GM19455 (cell line): ENCODE results near the gene FCN1.

Experiments used
- ATAC-seq: cut with Tn5 transposase; IDR thresholded peaks from one replicate; pipeline ENCODE4 v1.9.1; 2021; ENCODE audit not compliant: unreplicated experiment

FCN1 gene

DNA sequence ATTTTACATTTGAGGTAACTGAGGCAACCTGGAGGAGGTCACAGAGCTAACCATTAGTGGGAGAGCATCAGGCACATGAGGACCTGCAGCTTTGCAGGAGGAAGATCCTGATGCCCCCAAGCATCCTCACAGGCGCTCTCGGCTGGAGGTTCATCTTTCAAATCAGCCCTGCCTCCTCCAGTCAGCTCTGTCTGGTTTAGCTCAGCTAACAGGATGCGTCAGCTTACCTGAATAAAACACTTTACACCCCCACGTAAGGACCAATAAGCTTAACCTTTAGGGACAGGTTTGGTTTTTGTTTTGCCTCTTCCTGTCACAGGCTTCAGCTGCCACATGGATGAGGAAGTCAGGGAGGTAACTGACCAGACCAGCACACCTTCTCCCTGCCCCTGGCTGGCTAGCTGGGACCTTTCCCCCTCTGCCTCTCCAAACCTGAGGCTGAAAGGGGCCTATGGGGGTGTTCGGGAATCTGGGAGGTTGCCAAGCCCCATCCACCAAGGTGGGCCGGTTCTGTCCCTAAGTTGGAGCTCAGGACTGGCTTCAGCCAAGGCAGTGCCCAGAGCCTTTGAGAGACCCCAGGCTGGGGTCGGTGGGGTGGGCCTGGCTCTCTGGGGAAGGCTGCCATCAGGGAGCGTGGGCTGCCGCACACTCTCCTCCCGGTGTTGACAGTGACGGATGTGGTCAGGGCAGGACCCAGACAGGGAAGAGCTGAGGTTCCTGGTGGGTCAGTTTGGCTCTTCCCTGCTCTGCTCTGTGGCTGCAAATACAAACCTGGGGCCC is 20.0 kb upstream of the FCN1 start:
- no peak for ATAC-seq

DNA sequence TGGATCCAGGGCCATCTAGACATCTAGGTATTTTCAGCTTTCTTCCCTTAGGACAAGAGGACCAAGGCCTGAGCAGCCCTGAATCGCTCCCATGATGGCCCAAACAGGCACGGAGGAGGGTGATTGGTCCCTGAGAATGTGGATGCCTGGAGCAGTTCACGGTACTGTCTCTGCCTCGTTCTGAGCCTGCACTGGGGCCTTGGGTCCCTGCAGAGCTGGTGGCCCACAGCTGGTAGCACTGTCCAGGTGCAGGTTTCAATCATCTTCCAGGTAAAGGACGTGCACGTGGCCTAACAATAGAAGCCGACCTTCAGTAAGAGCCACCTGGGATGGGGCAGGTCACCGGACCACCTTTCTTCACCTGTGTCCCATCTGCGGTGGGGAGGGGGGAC is 19.4 kb upstream of the FCN1 start:
- no peak for ATAC-seq

DNA sequence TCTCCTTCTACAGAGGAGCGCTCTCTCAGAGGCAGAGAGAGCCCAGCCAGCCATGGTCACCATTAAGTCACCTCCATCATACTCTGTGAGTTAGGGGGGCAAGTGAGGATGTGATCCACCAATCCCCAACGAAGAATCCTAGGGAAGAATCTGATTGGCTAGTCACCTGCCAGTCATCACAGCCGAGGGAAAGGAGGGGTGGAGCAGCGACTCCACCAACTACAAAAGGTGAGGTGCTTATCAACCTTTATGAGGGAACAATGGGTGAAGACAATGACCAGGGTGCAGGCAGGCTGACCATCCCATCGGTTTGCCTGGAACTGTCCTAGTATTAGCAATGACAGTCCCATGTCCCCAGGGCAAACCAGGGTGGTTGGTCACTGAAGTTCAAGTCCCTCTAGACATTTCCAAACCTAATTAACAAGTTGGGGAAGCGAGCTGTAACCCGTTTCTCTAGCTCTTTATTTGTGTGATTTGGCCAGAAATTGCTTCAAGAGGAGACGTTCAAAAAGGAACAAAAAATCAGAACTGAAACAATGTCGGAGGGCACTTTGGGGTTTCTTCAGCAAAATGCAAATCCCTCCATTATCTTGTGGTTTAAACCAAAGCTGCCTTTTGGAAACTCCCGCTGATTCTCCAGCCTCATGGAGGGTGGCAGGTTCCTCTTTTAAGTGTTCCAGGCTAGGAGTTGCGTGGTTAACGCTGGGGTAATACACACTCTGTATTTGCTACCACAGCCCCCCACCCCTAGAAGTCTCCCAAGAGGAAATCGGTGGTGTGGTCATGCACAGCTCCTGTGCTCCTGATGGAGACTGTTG is 18.8 kb upstream of the FCN1 start:
- no peak for ATAC-seq

DNA sequence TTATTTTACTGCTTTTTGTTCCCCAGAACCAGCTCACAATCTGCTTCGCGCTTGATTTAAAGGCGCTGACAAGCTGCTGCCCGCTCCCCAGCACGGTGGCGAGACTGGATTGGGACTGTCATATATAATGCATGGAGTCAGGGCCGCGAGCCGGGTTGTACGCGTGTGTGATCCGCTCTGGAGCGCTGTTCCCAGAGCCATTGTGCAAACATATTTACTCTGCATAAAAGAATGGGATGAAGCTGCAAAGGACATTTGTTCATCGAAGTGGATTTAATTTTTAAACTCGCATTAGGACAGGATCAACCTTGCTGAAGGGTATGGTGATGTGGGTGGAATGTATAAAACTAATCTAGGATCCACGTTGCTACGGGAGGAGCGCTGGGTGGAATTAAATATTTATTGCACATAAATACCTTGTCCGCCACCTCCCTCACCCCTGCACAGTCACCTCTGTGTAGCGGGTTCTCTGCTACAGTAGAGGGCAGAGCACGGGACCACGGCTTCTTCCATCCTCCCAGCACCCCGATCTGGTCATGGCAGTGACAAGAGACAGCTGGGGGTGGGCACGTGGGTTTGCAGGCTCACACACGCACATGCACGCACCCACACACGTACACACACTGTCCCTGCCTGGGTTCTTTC is 18.1 kb upstream of the FCN1 start:
- no peak for ATAC-seq

DNA sequence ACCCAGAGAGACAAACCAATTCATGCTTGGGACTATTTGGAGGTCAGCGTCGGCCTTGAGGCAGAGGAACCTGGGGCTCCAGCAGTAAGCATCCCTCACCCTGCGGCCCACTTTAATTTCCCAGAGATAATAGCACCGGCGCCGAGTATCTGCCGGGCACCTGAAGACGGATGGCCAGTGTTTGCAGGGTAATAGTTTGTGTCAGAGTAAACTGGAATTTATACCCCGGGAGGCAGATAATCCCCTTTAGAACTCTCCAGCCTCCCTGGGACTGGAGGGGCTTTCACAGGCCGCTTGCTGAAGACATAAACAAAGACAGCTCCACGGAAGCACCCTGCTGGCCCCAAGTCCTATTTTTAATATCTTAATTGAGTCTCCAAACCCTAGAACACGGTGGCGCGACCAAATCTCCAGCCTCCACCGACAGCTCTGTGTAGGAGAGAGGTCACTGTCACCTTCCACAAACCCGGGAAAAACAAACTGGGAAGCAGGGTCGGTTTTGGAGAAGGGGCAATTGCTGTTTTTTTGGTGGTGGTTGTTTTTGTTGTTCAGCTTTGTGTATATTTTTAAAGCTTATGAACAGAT is 17.4 kb upstream of the FCN1 start:
- ATAC-seq: no peak

DNA sequence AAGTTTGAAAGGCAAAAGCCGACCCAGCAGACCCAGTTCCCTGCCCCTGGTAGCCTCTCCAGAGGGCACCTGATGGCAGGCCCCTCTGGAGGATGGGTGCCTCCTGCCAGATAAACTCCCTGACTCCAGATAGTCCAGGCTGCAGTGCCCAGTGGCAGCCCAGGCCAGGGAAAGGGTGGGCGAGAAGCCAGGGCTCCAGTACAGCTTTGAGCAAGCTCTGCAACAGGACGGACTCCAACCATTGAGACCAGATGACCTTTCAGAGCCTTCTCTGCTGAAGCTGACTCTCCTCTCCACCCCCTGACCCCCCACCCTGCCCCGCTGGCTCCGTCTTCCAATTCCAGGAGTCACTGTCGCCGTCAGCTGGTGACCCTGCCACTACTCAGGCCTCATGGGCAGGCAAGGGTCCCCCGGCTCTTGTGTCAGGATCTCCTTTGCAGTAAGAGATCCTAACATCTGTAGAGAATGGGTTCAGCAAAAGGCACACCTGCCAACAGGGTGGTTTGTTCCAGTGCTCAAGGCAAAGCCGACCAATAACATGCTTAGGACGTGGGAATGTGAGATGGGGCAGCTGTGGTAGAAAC is 15.5 kb upstream of the FCN1 start:
- ATAC-seq: no peak

DNA sequence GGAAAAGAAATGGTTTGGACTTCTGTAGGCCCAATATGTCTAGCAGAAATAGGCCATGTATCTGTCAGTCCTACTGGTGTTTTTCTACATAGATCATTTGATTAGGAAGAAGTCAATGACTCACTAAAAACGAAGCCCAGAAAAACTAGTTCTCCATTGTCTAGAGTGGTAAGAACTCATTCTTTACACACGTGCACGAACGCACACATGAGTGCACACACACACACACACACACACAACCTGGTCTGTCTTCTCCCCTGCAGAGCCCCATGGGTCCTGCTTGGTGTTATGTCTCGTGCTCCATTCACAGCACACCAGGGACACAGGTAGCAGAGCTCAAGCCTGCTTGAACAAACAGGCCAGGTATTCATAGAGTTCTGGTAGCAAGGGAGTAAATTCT is 14.9 kb upstream of the FCN1 start:
- ATAC-seq: no peak

DNA sequence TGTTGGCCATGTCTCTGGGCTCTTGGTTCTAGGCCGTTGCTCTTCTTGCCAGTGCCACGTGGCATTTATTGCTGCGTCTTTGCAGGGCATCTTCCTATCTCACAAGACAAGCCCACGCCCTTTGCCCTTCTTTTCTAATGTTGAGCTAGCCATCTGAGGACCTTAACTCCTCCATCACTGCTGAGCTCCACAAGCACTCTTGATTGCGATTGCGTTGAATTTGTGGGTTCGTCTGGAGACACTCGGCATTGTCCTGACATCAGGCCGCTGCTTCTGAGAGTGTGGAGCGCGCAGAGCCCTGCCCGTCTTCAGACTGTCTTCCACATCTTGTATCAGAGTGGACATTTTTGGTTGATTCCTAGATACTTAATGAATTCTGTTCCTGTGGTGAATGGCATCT is 14.5 kb upstream of the FCN1 start:
- no peak for ATAC-seq

DNA sequence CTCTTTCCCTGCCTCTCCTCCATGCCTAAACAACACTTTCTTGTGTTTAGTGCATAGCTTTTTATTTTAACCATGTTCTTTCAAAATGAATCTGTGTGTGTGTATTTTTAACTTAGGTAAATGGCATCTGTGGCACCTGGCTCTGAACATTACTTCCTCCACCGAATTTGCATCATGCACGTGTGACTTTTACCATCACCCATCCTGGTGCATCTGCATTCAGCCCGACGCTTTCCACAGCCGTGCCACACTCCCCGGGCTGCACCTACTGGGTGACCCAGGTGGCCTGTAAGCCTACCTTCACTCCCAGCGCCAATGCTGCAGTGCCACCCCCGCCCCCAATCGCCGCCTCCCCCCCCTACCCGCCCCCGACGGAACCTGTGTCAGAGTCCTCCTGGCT is 12.7 kb upstream of the FCN1 start:
- ATAC-seq: peak; percentile 47

DNA sequence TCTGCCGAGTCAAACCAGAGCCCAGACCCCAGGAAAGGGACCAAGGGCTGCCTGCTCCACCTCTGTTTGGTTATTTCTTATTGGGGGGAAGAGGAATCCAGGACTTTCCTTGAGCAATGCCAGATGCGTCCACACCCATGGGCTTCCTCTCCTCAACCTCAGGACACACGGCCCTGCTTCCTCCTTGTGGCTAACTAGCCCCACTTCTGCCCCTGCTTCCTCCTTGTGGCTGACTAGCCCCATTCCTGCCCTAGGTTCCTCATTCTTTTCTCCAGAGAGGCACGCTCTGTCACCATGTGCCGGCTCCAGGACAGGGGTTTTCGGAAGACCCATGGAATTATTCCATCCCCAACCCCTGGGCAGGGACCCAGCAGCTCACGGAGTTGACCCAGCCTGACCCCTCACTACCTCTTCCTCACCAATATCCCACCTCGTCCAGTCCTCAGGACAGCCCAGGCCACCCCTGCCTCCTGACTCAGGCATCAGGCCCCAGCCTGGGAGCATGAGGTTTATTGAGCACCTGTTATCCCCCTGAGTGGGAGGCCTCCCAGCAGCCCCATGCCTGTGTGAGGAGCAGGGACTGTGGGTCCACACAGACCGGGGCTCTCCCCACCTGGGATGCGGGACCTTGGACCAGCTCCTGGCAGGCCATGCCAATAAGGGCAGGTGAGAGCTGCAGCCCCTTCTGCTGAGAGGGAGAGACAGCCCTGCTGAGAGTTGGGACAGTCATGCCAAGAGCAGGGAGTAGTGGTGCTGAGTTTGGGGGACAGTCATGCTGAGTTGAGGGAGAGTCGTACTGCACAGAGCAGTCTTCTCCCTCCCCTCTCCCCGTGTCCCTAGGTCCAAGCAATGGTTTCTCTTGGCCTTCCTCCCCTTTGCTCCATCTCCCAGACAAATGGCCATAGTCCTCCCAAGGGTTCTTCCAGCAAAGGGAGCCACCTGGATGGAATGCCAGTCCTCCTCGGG is 11.8 kb upstream of the FCN1 start:
- no peak for ATAC-seq

DNA sequence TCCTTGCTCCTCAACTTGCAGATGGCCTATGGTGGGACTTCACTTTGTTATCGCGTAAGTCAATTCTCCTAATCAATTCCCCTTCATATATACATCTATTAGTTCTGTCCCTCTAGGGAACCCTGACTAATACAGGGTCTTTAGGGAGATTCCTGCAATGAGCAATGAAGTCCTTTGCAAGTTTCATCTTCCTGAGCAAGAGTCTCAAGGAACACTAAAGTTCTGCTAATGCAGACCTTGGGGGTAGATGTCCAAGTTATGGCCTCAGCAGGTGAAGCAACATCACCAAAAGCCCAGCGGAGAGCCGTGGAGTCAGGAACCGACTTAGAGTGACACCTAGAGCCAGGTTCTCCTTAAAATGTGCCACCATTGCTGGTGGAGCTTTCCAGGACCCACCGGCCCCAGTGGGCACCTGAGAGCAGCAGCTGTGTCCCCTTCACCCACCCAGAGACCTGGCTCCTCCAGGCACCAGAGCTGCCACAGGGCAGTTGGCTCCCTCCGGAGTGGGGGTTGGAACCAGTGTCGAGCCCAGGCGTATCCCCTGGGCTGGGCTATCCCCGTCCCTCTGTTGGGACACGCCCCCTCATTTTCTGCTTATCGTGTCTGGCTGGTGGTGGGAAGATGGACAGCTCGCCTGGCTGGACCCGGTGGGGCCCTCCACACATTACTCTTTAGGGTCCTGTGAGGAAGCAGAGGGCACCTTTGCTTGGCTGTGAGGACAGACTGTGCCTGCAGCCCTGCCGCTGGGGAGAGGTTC is 10.9 kb upstream of the FCN1 start:
- ATAC-seq: no peak

DNA sequence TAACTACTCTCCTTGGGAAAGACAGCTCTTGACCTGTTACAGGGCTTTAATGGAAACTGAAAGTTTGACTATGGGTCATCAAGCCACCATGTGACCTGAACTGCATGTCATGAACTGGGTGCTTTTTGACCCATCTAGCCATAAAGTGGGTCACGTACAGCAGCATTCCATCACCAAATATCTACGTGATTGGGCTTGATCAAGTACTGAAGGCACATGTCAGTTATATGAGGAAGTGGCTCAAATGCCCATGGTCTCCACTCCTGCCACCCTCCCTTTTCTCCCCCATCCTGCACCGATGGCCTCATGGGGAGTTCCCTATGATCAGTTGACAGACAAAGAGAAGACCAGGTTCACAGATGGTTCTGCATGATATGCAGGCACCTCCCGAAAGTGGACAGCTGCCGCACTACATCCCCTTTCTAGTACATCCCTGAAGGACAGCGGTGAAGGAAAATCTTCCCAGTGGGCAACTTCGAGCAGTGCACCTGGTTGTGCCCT is 7.3 kb upstream of the FCN1 start:
- no peak for ATAC-seq

DNA sequence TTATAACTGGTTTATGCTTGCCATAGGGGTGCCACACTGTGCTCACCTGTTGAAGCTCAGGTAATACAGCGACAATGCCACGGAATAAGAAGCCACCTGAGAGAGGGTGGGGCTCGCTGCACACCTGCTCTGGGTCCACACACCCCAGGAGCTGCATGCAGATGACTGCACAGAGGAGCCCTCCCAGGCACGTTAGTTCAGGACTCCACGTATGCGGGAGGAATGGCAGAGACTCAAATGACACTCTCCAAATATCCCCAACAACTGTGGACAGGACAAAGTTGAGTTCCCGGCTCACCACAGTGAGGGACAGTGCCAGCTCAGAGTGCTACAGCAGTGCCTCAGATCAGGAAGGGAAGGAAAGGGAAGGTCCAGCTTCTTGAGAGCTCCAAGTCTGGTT is 5.8 kb upstream of the FCN1 start:
- no peak for ATAC-seq

DNA sequence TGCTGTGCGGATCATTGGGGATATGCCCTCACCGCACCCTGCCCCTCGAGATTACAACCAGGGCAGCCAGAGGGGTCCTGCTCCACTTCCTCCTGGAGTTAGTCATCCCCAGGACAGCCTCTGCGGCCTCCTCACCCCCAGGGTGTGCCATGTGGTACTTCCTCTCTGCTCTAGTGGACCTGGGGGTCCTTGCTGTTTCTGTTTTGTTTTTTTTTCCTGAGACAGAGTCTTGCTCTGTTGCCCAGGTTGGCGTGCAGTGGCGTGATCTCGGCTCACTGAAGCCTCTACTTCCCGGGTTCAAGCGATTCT is 5.2 kb upstream of the FCN1 start:
- no peak for ATAC-seq

DNA sequence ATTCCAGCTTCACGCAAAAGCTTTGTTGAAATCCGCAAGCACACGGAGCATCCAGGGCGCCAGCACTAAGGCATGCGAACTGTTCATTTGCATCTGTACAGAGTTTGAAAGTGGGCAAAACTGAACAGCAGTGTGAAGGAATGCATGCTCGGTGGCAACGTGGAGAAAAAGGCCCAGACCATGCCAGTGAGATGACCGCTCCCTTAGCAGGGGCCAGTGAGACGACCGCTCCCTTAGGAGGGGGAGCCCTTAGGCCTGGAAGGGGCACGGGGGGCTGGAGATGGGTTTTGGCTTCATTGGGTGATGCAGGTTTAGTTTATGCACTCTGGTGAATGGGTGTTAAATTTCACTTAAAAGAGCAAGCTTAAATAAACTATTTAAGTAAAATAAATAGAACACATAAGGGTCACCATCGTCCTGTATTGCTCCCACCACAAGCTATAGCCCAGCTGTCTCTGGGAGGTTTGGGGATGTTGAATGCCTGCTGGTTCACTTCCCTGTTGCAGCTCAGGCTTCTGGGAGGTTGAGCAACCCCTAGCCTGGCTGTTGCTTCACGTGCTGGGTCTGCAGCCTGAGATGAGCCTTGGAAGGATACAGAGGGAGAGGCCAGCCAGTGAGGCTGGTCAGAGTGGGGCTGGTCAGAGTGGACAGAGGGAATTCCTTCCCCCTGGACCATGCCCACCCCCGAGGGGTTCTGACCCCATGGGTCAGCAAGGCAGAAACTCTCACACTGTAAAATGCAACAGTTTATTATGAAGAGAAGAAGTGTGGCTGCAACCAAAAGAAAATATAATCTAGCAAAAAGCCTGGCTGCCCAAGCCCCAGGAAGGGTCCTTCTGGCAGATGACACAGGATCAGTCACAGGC is 4.6 kb upstream of the FCN1 start:
- no peak for ATAC-seq

DNA sequence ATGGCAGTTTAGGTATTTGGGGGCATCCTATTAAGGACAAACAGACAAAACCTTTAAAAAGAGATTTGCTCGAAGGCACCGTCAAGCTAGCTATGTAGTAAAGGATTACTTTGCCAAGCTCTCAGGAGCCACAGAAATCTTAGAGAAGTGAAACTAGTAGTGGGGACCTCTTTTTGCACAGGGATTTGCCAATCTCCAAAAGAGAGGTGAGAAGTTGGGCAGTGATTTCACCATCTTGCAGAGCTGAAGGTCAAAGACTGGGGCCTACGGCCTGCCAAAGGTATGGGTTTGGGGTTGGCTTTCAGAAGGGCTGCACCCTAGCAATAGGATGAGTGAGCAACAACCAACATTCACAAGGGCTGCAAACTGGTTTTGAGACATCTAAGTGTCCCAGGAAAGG is 1.6 kb upstream of the FCN1 start:
- ATAC-seq: no peak

DNA sequence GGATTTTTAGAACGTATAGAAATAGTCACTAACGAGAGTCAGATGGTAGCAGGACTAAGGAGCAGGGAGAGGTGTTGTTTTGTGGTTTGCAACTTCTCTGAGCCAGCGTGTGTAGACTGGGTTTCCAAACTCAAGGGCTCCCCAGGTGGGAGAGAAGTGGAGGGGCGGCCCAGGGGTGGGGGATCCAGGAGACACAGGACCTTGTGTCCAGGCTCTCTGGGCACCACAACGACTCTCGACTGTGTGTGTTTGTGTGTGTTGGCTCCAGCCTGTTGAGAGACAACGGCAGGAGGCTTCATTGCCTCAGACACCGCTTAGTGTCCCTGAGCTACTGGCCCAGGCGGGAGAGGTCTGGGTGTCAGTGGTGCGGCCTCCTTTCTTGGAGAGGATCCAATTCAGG is 934 bp upstream of the FCN1 start:
- no peak for ATAC-seq

DNA sequence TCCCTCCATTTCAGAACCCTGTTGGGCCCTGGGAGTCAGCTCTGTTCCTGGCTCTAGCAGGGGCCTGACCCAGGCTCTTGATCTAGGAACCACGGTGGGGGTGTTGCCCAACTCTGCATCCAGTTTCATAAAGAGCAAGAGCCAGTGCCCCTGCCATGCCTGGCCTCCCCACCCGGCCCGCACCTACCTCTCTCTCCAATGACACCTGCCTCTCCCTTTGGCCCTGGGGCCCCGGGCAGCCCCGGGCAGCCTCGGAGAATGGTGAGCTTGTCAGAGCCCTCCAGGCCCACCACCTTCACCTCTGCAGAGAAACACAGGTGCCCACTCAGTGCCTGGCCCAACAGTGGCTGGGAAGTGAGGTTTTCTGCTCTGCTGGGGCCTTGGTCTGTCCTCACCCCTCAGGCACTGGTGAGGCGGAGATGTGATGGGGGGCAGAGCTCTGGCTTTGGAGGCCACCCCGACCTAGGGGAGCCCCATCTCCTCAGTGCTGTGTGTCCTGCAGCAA is 1.5 kb downstream of the FCN1 start:
- ATAC-seq: no peak
